Coronary artery (tissue), 2 donors: ENCODE measurements around the gene CTPS1.

Experiments
- DNase-seq: peaks from one replicate; pipeline ENCODE4 v3.0.0-alpha.2; 2017; ENCODE audit warnings: low spot score
- H3K27ac ChIP-seq, 2 donors: fragments of 200-600 bp; sonication (generic); one replicate each; pipeline ENCODE4 v1.5.1; 2016 to 2019
- H3K4me3 ChIP-seq: fragments of 200-600 bp; sonication (generic); 2 replicates; pipeline ENCODE4 v1.5.1; 2016; ENCODE audit warnings: mild to moderate bottlenecking, moderate library complexity
- TF ChIP-seq, protein P1 (sequence below): fragments of 200-600 bp; sonication (generic); IDR thresholded peaks from one replicate; pipeline ENCODE4 v1.5.1; 2019; ENCODE audit warnings: antibody characterized with exemption

The CTPS1 gene

DNA sequence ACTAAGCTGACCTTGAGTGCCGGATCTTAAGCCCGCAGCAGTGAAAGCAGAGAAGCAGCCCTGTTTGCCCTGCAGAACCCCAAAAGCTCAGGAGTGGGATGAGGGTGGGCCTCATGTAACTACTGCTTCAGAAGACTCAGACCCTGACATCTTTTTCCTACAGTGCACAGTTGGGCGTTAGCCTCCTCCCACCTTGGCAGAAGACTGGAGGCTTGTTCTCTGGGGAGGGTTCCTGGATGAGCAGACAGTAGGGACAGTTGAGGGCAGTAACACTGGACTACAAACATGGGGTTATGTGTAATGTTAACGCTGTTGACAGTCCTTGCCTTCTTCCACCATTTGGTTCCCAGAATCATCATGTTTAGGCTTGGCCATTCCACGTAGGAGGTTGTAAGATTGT lies 9.6 kb downstream of the CTPS1 start:
- H3K4me3 ChIP-seq: no peak overlapping the region
- H3K27ac ChIP-seq: peak overlapping the region in 1 of 2 donors; percentile 9
- no peak for DNase-seq
- TF ChIP-seq, protein P1, sequence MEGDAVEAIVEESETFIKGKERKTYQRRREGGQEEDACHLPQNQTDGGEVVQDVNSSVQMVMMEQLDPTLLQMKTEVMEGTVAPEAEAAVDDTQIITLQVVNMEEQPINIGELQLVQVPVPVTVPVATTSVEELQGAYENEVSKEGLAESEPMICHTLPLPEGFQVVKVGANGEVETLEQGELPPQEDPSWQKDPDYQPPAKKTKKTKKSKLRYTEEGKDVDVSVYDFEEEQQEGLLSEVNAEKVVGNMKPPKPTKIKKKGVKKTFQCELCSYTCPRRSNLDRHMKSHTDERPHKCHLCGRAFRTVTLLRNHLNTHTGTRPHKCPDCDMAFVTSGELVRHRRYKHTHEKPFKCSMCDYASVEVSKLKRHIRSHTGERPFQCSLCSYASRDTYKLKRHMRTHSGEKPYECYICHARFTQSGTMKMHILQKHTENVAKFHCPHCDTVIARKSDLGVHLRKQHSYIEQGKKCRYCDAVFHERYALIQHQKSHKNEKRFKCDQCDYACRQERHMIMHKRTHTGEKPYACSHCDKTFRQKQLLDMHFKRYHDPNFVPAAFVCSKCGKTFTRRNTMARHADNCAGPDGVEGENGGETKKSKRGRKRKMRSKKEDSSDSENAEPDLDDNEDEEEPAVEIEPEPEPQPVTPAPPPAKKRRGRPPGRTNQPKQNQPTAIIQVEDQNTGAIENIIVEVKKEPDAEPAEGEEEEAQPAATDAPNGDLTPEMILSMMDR: no peak

DNA sequence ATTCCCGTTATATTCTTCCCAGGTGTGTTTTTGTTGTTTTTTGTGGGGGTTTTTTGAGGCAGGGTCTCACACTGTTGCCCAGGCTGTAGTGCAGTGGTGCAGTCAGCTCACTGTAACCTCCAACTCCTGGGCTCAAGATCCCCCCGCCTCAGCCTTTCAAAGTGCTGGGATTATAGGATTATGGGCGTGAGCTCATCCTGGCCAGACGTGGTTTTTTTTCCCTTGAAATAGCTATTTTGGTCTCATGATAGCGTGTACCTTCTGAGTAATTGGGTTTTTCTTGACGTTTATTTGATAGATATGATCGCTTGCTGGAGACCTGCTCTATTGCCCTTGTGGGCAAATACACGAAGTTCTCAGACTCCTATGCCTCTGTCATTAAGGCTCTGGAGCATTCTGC lies 17.6 kb downstream of the CTPS1 start:
- no peak for DNase-seq
- Histone ChIP-seq H3K4me3 (no peak overlapping the region), H3K27ac (no peak overlapping the region)
- TF ChIP-seq, protein P1: no peak

DNA sequence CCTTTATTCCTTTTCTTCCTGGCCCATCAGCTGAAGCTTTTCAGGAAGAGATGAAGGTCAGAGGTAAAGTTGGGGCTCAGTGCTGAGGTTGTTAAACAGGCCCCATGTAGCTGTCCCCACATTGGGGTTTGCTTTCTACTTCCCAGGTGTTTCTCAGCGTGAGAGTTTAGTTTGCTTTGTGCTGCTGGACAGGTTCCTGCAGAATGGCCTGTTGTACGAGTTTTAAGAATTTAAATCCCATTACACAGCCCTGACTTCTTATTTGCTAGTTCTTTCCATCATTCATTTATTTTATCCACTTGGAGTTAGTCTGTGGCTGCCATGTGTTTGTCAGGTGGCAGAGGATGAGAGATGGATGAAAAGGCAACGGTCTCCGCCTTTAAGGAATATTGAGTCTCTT lies 19.2 kb downstream of the CTPS1 start:
- TF ChIP-seq, protein P1: no peak
- DNase-seq: no peak
- no peak overlapping the region for H3K27ac ChIP-seq
- no peak overlapping the region for H3K4me3 ChIP-seq

DNA sequence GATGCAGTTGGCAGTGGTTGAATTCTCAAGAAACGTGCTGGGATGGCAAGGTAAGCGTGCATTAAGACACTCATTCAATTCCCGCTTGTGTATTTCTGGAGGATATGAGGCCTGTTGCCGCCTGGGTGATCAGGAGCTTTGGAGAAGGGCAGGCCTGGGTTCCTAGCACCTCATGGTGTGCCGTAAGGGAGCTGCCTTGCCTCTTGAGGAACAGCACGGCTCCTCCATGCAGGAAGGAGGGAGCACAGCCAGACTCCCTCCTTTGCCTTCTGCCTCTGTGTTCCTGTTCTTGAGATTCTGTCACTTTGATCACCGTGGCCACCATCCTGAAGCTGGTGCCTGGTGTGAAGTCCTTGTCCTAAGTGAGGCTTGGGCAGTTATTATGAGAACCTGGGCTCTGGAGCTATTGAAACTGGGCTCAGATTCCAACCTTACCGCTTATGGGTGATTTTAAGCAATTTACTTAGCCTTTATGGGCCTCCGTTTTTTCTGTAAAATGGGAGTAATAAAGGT lies 23.7 kb downstream of the CTPS1 start:
- no peak for DNase-seq
- TF ChIP-seq, protein P1: no peak
- H3K27ac ChIP-seq: peak overlapping the region; percentile 46 to 77
- H3K4me3 ChIP-seq: peak overlapping the region; percentile 16

DNA sequence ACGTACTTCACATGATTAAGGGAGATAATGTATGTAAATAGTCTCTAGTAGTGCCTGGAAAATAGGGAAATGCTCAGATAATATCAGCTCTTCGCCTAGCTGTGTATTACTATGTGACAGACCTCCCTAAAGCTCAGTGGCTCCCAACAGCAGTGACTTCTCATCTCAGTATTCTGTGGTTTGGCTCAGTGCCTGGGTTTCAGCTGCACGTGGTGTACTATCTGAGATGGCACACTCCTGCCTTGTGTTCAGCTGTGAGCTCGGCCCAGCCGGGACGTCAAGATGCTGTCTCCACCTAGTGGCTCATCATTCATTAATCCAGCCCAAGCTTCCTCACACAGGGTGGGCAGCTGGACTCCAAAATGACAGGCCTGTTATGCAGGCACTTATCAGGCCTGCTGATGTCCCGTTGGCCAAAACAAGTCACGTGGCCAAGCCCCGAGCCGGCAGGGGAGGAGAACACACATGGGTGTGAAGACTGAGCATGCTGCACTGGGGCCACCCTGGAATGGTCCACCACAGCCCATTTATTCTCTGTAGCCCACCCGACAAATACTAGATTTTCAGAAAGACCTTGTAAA lies 24.2 kb downstream of the CTPS1 start:
- DNase-seq: peak; percentile 96
- TF ChIP-seq, protein P1: peak; percentile 41
- no peak overlapping the region for H3K4me3 ChIP-seq
- H3K27ac ChIP-seq: peak overlapping the region; percentile 46 to 77

DNA sequence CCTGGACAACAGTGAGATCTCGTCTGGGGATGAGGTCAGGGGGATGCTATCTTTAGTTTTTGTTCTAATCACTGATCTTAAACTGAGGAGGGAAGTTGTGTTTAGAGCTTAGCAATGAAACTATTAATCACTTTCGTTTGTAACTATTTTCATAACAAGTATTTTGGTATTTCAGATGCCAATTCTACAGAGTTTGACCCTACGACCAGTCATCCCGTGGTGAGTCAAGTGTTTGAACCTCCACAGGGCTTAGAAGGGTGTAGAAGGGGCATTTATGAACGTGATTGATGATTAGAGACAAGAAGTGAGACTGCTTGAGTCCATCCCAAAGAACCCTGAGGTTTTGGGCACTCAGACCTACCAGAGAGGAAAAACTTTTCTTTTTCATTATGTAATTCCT lies 26.4 kb downstream of the CTPS1 start:
- no peak overlapping the region for H3K4me3 ChIP-seq
- no peak overlapping the region for H3K27ac ChIP-seq
- no peak for DNase-seq
- TF ChIP-seq, protein P1: no peak
